Measurements from ENCODE around the gene LAMA4.

LAMA4 gene

DNA sequence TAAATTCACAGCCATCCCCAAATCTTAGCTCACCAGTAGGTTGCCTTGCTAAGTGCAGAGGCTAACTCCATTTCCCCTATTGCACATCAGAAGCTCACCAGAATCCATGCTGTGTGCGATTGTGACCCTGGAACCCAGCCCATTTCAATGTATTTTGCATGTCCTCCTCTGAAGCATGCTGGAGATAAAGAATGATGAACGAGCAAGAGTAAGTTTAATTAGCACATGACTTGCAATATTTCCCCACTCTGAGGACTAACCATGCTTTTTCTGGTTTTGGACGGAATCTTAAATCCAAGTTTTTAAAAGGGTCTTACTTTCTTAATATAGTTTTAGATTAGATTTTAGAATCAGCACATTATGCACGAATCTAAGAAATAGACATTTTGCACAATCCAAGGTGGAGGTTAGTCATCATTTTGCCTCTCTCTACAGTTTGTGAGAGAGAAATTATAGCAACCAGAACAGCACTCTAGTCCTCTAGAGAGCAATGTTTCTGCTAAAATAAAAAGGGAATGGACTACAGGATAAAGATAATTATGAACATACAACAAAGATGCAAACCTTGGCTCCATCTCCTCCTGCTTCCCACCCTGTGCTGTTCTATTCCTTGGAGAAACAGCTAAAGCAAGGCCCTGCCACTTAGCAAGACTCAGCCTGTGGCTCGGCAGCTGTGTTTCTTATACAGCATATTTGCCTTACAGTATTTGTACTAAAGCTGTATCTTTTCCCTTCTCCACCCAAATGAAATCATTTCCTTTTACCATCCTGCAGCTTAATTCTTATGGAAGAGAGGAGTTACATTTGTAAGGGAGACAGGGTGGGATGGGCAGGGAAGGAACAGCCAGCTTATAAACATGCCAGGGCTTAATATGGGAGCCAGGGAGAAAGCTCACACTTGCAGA, 24.9 kb upstream of the LAMA4 start:
- no peak for DNase-seq (ENCODE audit: low read depth in 1 of 2, low spot score in 1 of 2)

DNA sequence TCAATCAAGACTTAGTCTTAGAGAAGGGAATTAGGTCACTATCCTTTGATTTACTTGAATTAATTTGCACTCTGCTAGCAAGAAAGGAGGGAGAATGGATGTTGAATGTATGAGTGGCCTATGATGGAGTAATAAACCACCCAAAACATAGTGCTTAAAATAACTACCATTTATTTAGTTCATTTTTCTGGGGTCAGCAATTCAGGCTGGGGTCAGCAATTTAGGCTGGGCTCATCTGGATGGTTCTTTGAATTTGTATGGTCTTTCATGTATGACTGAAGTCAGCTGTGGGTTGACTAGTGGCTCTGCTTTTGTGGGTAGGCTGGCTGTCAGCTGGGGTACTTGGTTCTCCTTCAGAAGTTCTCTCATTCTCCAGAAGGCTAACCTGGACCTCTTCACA, 21.0 kb upstream of the LAMA4 start:
- DNase-seq (ENCODE audit: low read depth in 1 of 2, low spot score in 1 of 2) = no peak

DNA sequence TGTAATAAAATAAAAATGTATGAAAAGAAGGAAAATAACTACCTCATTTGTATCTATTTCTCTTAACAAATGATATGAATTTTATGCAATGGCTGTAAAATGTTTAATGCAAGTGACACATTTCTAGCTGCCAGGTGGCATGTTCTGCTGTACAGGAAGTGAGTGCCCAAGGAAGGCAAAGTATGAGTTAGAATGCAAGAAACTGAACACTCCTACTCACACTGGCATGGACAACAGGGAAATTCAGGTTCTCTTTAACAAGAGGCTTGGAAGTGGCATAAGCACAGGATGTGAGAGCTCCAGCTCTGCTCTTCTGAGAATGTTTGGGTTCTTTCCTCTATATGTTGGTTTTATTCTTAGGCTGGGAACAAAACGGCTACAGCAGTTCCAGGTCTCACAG, 20.4 kb upstream of the LAMA4 start:
- DNase-seq (ENCODE audit: low read depth in 1 of 2, low spot score in 1 of 2) = no peak

DNA sequence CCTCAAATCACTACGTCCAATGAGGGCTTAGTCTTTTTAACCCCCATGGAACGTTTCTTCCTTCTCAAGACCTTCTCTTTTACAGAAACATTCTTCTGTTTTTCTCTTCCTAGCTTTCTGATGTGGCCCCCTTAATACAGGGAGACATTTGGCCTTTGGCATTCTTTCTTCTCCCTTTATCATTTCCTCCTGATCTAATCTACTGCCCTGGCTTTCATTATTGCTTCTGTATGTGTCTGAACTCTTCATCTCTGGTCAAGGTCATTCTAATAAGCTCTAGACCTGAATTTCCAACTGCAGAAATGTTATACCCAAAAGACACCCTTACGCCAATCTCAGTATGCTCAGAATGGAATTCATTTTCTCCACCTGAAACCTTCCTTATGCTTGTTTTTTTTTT, 18.4 kb upstream of the LAMA4 start:
- DNase-seq (ENCODE audit: low read depth in 1 of 2, low spot score in 1 of 2) = no peak

DNA sequence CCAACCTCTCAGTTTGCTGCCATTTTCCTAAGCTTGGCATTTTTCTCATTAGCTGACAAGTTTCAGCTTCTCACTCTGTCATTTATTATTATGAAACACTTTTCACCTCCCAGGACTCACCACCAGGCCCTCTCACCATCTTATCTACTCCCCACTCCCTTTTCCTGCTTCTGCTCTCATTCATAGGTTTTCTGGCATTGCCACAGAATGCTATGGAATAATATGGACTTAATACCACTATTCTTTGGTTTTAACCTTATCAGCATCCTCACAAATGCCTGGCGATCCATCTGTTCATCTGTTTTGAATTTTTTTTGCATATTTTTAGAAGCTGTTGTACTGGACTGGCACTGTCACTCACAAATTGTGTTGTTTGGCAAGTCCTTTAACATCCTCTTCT, 16.4 kb upstream of the LAMA4 start:
- DNase-seq (ENCODE audit: low read depth in 1 of 2, low spot score in 1 of 2) = no peak

DNA sequence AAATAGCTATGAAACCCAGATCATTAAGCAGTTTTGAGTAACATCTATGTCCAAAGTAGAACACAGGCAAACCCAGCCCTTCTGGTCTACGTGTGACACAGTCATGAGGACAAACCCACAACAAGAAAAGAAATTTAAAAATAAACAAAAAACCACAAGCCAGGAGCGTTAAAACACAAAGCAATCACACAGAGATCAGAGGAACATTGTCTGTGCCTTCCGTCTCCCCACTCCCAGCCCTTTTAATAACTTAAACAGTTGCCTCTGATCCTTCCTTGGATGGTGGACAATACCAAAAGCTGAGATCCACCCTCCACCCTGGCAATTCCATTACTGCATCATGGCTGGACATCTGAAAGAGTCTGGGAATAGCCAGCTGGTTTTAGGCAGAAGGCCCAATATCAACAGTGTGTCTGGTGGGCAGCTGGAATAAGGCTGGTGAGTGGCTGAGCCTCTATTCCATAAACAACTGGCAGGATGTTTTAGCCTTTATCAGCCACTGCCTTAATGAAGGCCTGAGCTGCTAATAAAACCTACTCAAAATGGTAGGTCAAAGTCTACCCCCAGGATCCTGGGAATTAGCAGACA, 15.7 kb upstream of the LAMA4 start:
- DNase-seq (ENCODE audit: low read depth in 1 of 2, low spot score in 1 of 2) = no peak

DNA sequence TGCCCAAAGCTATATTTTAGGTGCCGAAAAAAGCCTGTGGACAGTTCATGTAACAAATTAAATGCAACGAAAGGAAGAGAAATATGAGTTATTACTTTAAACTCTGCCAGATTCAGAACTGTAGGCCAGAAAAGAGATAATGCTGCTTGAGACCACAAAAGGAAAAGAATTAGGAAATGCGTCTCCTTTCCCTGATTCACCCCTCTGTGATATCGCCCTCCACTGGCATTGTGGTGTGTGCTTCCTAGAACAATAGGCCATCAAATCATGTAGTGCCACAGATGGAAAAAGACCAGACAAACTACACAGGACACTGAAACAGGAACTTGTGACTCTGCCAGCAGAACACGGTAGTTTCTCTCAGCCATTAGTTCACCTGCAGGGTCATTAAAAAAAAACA, 14.7 kb upstream of the LAMA4 start:
- DNase-seq (ENCODE audit: low read depth in 1 of 2, low spot score in 1 of 2) = no peak

DNA sequence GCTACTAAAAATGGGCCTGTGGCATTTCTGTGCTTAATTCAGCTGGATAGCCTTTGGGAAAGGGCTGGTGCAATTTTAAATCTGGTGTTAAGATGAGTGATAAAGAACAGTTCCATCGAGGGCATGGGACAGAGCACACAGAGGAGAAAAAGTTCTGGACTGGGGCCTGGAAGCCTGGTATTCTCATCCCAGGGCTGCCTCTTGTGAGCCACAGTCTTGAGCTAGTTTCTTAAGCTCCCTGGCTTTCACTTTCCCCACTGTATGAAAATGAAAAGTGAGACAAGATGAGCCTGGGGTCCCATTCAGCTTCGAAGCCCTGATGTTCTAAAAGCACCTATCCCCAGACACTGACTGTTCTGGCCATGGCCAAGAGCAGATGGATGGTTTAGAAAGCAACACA, 14.3 kb upstream of the LAMA4 start:
- DNase-seq (ENCODE audit: low read depth in 1 of 2, low spot score in 1 of 2) = no peak

DNA sequence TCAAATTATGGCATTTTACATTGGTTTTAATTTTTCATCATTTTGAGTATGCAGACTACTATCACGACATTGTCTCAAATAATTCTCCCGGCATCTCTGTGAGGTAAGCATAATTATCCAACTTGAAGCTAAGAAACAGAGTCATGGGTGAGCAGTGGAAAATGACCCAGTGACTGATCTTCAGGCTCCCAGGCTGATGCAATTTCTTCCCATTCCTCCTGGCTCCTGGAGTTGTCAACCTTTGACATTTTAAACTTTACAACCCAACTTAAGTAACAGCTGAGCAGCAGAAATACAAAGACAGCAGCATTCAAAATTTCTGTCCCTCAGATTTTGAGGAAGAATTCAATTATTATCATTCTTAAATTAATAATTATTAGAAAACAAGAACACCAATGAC, 13.7 kb upstream of the LAMA4 start:
- DNase-seq (ENCODE audit: low read depth in 1 of 2, low spot score in 1 of 2) = no peak

DNA sequence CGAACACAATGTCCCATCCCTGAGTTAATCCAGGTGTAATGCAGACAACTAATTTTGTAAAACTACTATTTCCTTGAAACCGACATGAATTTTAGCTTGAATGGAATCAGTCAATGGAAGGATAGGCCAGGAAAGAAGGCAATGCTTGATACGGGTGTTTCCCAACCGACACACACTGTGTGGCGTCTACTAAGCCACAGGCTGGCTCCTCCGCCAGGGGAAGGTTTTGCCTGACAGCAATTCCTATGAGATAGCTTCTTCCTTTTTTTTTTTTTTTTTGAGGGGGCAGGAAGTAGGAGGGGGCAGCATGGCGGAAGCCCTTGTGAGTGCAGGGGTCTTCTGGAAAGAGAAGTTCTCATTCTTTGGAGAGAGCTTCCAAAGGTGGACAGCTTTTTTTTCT, 12.0 kb upstream of the LAMA4 start:
- DNase-seq (ENCODE audit: low read depth in 1 of 2, low spot score in 1 of 2) = no peak

DNA sequence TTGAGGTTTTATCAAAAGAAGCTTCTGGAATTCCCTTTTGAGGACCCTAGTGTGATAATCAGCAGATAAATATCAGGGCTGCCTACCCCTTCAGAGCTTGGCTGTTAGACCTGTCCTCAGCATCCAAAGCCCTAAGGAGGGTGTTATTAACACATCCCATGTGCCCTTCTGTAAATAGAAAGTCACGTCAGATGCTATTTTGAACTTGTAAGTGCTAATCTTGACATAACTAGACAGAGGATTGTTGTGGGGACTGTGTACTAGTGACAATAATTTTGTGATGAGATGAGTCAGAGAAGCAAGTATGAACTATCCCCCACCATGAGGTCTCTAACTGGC, 4.9 kb upstream of the LAMA4 start:
- no peak for DNase-seq (ENCODE audit: low read depth in 1 of 2, low spot score in 1 of 2)

DNA sequence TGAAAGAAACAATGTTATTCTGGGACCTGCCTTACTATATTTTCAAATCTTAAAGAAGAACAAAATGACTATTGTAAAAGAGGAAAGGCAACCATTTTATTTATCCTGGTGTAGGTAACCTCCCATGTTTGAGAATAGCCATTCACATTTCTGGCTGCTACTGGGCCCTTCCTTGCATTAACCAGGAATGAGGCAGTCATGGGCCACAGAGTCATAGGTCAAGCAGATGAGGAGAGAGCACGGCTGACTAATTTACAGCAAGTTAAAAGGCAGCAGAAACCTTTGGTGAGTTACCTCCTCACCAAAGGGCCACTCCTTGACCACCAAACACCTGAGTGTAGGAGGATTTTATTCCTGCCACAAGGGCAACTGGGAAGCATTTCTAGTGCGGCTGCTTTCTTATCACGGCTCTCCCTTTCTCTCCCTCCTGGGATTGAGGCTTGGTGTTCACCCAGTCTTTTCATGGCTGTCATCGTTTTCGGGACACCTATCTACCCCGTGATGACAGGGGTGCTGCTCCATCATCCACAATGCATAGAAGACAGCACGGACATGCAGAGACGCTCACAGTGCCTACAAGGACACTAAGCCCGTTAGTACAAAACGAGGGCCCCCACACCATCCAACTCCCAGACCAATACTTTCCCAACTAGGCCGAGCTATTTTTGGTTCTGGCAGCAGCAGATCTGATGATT, 4.4 kb upstream of the LAMA4 start:
- no peak for DNase-seq (ENCODE audit: low read depth in 1 of 2, low spot score in 1 of 2)

DNA sequence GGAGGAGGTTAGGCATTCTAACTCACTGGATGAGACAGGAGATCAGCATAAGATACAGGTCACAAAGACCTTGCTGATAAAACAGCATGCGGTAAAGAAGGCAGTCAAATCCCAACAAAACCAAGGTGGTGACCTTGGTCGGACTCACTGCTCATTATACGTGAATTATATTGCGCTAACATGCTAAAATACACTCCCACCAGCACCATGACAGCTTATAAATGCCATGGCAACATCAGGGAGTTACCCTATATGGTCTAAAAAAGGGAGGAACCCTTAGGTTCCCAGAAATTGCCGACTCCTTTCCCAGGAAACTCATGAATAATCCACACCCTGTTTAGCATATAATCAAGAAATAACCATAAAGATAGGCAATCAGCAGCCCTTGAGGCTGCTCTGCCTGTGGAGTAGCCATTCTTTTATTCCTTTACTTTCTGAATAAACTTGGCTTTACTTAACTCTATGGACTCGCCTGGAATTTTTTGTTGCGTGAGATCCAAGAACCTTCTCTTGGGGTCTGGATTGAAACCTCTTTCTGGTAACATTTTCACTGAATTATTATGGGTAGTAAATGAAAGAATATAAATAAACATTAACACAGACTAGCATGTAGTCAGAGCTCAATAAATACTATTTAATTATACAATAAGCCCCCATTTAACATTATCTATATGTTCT, 3.0 kb upstream of the LAMA4 start:
- DNase-seq (ENCODE audit: low read depth in 1 of 2, low spot score in 1 of 2) = no peak

DNA sequence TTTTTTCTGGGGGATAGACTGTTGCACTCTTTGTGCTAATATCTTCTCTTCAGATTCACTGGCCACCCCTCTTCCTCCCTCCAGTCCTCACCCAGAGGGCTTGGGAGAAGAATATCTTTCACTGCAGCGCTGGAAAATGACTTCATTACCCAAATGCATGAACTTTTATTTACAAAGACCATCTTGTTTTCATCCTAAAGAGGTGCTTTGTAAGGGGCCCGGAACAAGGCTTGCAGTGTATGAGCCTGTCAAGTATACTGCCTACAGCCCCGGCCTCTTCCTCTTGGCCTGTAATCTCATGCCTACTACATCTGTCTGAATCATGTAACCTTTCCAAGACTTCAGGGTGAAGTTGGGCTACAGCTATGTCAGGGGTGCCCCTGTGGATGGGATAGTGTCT, 554 bp upstream of the LAMA4 start:
- no peak for DNase-seq (ENCODE audit: low read depth in 1 of 2, low spot score in 1 of 2)

DNA sequence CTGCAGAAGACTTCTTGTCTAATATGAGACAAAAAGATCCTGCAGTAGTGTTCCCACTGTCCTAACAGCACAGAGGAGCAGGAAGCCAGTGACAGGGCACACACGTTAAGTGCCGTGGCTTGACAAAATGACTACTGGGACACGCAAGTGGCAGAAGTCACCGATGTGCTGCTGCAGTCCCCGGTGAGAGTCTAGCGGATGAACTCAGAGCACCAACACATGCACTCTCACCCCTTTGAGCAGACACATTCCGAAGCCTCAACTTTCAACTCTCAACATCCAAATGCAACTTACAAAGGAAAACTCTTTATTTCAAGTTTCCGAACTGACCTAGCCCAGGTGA, 898 bp downstream of the LAMA4 start:
- no peak for DNase-seq (ENCODE audit: low read depth in 1 of 2, low spot score in 1 of 2)

DNA sequence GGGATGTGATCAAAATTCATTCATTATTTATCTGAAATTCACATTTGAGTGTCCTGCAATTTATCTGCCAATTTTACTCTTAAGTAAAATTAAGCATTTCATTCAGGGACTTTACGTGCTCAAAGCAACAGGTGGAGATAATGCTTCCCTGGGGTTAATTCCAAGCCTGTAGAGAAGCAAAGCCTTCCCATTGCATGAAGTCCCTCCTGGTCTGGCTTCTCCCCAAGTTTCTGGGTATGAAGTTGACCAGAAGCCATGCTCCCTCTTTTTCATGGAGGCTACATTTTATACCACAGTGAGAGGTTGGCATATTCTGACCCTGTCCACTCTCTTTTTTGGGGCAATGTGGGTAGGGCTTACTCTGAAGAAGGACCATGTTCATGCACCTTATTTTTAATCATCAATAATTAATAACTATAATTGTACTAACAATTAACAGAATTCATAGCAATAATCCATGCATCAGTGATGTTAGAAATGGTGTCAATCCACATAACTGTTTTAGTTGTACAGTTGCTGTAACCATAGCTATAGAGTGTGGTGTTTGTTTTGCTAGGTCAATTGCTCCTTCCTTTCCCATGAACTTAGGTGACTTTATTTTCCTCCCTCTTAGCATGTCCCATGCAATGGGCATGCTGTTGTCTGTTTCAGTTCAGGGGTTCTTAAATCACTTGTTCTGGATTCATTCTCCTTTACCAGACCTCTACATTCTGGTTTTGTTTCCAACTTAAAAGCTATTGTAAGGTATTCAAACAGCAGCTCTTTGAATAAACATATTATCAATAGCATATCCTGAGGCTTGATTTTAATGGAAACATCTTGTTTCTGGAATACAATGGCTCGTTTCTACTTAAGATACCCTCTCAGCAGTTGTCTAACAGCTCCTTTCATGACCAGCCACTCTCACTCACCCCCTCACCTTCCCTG, 1.5 kb downstream of the LAMA4 start:
- DNase-seq (ENCODE audit: low read depth in 1 of 2, low spot score in 1 of 2) = no peak

DNA sequence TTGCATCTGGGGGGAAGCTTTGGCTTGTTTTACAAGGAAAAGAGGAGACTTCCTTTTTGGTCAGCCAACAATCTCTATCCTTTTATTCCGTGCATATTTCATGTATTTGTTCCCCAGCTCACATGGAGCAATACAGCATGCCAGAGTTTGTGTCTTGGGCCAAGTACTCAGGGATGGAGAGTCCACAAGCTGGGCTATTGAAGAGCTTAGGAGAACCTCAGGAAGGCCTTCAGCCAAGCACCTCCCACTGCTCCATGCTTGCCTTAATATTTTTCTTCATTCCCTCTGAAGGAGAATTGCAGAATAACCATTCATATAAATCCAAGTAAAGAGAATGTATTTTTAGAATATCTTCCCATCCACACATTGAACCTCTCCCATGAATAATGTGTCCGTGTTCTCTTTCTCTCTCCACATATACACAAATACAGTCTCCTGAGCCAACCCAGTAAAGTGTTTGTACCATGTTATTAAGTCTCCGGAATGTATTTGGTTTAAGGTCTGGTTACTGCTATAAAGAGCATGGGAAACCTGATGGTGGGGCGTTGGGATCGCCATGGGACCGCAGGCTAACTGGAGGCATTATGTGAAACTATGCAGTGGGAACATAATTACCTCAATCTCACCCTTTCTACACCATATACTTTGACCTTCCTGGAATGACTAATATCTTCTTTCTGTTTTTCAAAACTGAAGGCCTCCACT, 3.0 kb downstream of the LAMA4 start:
- DNase-seq (ENCODE audit: low read depth in 1 of 2, low spot score in 1 of 2) = no peak

DNA sequence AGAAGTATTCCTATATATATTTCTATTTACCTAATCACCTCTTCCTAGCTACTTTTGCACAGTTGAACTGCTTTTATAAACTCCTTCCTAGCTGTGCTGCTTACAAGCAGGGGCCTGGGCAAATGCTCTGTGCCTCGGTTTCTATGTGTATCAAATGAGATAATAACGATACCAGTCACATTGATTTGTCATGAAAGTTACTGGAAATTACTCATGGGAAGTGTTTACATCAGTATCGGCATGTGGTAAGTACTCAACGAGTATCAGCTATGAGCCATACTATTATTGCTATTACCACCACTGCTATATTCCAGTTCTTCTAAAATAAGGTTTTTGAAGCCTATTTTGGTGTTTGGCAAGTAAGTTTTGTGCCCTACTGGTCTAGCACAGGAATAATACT, 4.9 kb downstream of the LAMA4 start:
- no peak for DNase-seq (ENCODE audit: low read depth in 1 of 2, low spot score in 1 of 2)

DNA sequence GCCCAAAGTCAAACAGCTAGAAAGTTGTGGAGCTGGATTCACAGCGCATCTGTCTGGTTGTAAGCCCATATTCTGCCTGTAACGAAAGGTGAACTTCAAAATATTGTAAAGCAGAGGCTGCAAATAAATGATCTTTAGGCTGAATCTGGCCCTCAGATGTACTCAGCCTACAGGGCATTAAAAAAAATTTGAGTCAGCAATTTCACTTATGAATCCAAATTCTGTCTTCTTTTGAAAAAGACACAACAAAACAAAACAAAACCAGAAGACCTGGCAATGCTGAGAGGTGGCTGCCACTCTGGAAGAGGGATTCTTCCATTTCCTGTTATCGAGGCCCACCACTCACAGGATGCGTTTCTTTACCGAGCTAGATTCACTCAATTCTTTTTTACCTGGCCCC, 7.1 kb downstream of the LAMA4 start:
- no peak for DNase-seq (ENCODE audit: low read depth in 1 of 2, low spot score in 1 of 2)

DNA sequence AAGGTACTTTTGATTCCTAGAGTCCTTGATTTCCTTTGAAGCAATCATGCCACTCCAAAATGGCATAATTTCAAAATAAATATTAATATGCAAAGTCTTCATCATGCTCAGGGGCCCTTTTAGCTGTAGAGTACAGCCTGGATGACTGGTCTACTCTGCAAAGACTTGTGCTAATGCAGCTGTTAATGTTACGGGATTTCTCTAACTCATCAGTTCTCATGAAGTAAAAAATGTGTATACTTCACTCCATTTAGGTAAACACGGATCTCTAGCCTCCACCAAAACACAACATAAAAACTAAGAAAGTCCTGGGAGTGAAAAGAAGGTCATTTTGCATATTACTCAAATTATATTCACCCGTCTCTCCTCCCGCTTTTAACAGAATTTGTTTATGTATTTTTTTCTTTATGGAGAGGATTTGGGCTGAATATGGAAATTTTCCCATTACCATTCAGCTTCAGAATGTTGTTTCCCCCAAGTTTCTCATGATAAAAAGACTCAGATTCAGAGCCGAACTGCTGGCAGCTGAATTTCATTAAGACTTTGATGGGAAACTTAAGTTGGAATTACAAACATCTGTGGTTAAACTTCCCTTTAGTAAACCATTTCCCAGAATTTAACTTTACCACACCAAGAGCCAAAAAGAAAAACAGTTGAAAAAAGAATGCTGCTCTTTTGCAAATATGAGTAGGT, 8.7 kb downstream of the LAMA4 start:
- DNase-seq (ENCODE audit: low read depth in 1 of 2, low spot score in 1 of 2) = no peak
